Transverse colon (tissue), 4 donors: ENCODE results near the gene PTPRS. TPM values are rescaled to one million over a fixed set of nuclear protein-coding genes. Genes with fewer than 3 reads are reported as not detected.

Experiments used
- DNase-seq: peaks from one replicate; pipeline ENCODE4 v3.0.0-alpha.2; 2019
- H3K27ac ChIP-seq, 4 donors: fragments of 200-600 bp; sonication (generic); 2 replicates each; pipeline ENCODE4 v1.5.1; 2016 to 2018; ENCODE audit warnings: inconsistent platforms in 4 of 4
- H3K27me3 ChIP-seq: fragments of 200-600 bp; sonication (generic); 2 replicates; pipeline ENCODE4 v1.5.1; 2017; ENCODE audit warnings: inconsistent platforms
- H3K36me3 ChIP-seq, 4 donors: fragments of 200-600 bp; sonication (generic); 2 replicates each; pipeline ENCODE4 v1.5.1; 2017 to 2019; ENCODE audit warnings: inconsistent platforms in 4 of 4
- H3K4me1 ChIP-seq, 4 donors: fragments of 200-600 bp; sonication (generic); 2 replicates each; pipeline ENCODE4 v1.5.1; 2017 to 2020; ENCODE audit warnings: inconsistent platforms in 4 of 4
- H3K4me3 ChIP-seq, 4 donors: fragments of 200-600 bp; sonication (generic); 1 replicate in 1 of 4; 2 replicates in 3 of 4; pipeline versions ENCODE4 v1.5.1 to v1.6.1; 2017 to 2019; ENCODE audit warnings: inconsistent platforms in 4 of 4
- H3K9me3 ChIP-seq, 2 donors: fragments of 200-600 bp; sonication (generic); 2 replicates each; pipeline ENCODE4 v1.5.1; 2017 to 2019; ENCODE audit warnings: inconsistent platforms in 2 of 2
- EP300 ChIP-seq: sonication (generic); formaldehyde crosslinking; IDR thresholded peaks from one replicate; pipeline ENCODE4 v1.6.1; 2017; ENCODE audit warnings: antibody characterized with exemption, low read depth
- POLR2A ChIP-seq: fragments of 450-650 bp; IDR thresholded peaks from one replicate; pipeline ENCODE4 v1.6.1; 2016; ENCODE audit warnings: antibody characterized with exemption, mild to moderate bottlenecking, moderate library complexity
- POLR2AphosphoS5 ChIP-seq, 3 donors: sonication (generic); formaldehyde crosslinking; IDR thresholded peaks; one replicate each; pipeline ENCODE4 v1.6.1; 2016; ENCODE audit warnings: antibody characterized with exemption in 3 of 3
- WGBS, 2 donors: methylation state at CpG; one replicate each; pipeline ENCODE4 v1.1.5; 2018; ENCODE audit warnings: low coverage in 1 of 2; 5-methylcytosine and 5-hydroxymethylcytosine counted together
- in situ Hi-C, 4 donors: fragments of 200-750 bp; cut with MboI; loops; one replicate each; pipeline versions ENCODE4 v1.15.0 to v1.15.1; 2017; ENCODE audit warnings: low sequenced_read_pairs in 3 of 4, low pct_ligation_motif_present in 1 of 4, low pct_unique_long_range_greater_than_20kb in 1 of 4
- intact Hi-C: fragments of 100-400 bp; cut with DNase I; formaldehyde crosslinking; loops from one replicate; pipeline ENCODE4 v1.15.1; 2023; ENCODE audit warnings: low total_unique reads
- total RNA-seq, 4 donors: library from RNA; depleted of rRNA; stranded (reverse); fragments of >200 nt; gene quantifications; one replicate each; pipeline ENCODE4 v1.1.0, GENCODE V29; 2016
- TF ChIP-seq, protein P1 (sequence below), 5 experiments: fragments of 200-600 bp in 3 of 5; fragments of 450-650 bp in 2 of 5; sonication (generic) in 3 of 5; IDR thresholded peaks; 1 replicate in 2 of 5; 2 replicates in 3 of 5; pipeline ENCODE4 v1.5.1; 2016 to 2017; ENCODE audit warnings: antibody characterized with exemption in 5 of 5, inconsistent platforms in 3 of 5, mild to moderate bottlenecking in 2 of 5, moderate library complexity in 1 of 5

The PTPRS gene
- total RNA-seq, 4 donors from 2014 or later, result 38.3 to 91.5 (median 58.5) TPM

DNA sequence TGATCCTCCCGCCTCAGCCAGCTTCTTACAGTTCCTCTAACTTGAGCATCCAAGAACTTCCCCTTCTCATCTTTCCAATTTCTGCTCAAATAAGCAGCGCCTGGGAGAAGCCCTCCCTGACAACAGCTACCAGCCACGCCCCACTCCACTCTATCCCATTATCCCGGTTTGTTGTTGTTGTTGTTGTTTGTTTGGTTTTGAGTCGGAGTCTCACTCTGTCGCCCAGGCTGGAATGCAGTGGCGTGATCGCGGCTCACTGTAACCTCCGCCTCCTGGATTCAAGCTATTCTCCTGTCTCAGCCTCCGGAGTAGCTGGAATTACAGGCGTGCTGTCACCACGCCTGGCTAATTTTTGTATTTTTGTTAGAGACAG is 822 bp upstream of the PTPRS start:
- intact Hi-C loops, result no loop called here
- no peak overlapping the region for H3K27ac ChIP-seq
- in situ Hi-C loops, result no loop called here

GRCh38 chr19:5339950-5340636 is 519 bp downstream of the PTPRS start:
- intact Hi-C loops (no loop called here), in situ Hi-C loops (no loop called here)
- Histone ChIP-seq H3K9me3 (no peaks in the 10 kb centered on the region), H3K27me3 (peaks cover 57% of the 10 kb centered on the region), H3K27ac (peak overlapping the region in 2 of 4 donors; percentile 40 to 53), H3K36me3 (no peaks in the 10 kb centered on the region), H3K4me1 (peaks cover 0 to 18% (median 11%) of the 10 kb centered on the region in 4 donors), H3K4me3 (peak overlapping the region; percentile 42 to 61 (median 50))
- TF ChIP-seq, protein P1, sequence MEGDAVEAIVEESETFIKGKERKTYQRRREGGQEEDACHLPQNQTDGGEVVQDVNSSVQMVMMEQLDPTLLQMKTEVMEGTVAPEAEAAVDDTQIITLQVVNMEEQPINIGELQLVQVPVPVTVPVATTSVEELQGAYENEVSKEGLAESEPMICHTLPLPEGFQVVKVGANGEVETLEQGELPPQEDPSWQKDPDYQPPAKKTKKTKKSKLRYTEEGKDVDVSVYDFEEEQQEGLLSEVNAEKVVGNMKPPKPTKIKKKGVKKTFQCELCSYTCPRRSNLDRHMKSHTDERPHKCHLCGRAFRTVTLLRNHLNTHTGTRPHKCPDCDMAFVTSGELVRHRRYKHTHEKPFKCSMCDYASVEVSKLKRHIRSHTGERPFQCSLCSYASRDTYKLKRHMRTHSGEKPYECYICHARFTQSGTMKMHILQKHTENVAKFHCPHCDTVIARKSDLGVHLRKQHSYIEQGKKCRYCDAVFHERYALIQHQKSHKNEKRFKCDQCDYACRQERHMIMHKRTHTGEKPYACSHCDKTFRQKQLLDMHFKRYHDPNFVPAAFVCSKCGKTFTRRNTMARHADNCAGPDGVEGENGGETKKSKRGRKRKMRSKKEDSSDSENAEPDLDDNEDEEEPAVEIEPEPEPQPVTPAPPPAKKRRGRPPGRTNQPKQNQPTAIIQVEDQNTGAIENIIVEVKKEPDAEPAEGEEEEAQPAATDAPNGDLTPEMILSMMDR (IDR thresholded peaks at IDR 0.05), result no peak
- no peak for TF ChIP-seq EP300
- no peak for DNase-seq
- WGBS, 2 donors, result 1 to 13% methylated on average over 3 to 50 of the region's 73 CpGs

More for the DNA sequence above, 822 bp upstream of the PTPRS start:
- Histone ChIP-seq H3K4me1 (peaks cover 0 to 18% (median 11%) of the 10 kb centered on the region in 4 donors), H3K27me3 (peaks cover 44% of the 10 kb centered on the region), H3K4me3 (no peak overlapping the region), H3K36me3 (no peaks in the 10 kb centered on the region), H3K9me3 (no peaks in the 10 kb centered on the region)
- no peak for DNase-seq
- TF ChIP-seq POLR2AphosphoS5 (IDR thresholded peaks at IDR 0.05), result no peak
- no peak for TF ChIP-seq POLR2A
- TF ChIP-seq, protein P1 (IDR thresholded peaks at IDR 0.05), result no peak
- TF ChIP-seq EP300, result no peak
- 80 to 83% methylated on average over 2 to 13 of the region's 13 CpGs for WGBS, 2 donors

DNA sequence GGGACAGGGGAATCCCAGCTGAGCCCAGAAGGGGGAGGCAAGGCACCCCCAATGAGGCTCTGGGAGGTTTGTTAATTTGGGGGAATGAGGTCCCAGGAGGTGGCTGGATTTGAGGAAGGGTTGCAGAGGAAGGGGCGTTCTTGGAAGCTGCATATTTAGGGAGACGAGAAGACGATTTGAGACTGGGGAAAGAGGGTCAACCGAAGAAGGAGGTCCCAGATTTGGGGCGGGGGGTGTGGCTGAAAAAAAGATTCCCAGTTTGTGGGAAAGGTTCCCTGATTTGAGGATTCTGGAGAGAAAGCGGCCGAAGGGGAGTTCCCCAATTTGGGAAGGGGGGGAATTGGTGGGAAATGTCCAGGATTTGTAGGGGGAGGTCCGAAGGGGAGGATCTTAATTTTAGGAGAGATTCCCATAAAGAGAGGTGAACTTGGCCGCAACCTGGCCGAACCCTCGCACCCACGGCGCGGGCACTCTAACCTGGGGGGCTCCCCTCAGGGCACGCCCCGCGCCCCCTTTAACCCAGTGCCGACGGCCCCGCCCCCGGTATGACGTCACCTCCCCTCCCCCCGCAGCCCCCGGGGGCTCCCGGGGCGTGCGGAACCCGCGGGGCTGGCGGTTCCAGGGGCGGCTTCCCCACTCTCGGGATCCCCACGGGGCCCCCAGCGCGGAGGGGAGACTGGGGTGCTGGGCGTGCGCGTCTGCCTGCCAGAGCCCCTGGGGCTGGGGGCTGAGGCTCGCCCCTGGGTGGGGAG is 1.2 kb downstream of the PTPRS start:
- no peak for TF ChIP-seq EP300
- TF ChIP-seq, protein P1 (IDR thresholded peaks at IDR 0.05), result no peak
- no peak for TF ChIP-seq POLR2AphosphoS5 (IDR thresholded peaks at IDR 0.05)
- TF ChIP-seq POLR2A, result no peak
- peak overlapping the region; percentile 35 to 61 (median 48) for H3K4me3 ChIP-seq
- intact Hi-C loops, result no loop called here
- H3K36me3 ChIP-seq, result no peaks in the 10 kb centered on the region
- no peak for DNase-seq
- in situ Hi-C loops, result no loop called here
- 2 to 4% methylated on average over 6 to 15 of the region's 39 CpGs for WGBS, 2 donors
- peaks cover 64% of the 10 kb centered on the region for H3K27me3 ChIP-seq
- no peaks in the 10 kb centered on the region for H3K9me3 ChIP-seq
- peaks cover 0 to 18% (median 11%) of the 10 kb centered on the region in 4 donors for H3K4me1 ChIP-seq
- peak overlapping the region in 1 of 4 donors; percentile 29 for H3K27ac ChIP-seq

GRCh38 chr19:5338656-5339197 is 1.9 kb downstream of the PTPRS start:
- peaks cover 64% of the 10 kb centered on the region for H3K27me3 ChIP-seq
- H3K4me3 ChIP-seq, result no peak overlapping the region
- in situ Hi-C loops, result no loop called here
- H3K27ac ChIP-seq, result no peak overlapping the region
- H3K4me1 ChIP-seq, result peaks cover 0 to 18% (median 11%) of the 10 kb centered on the region in 4 donors
- TF ChIP-seq EP300 (no peak), POLR2A (no peak), POLR2AphosphoS5 (IDR thresholded peaks at IDR 0.05) (no peak)
- TF ChIP-seq, protein P1 (IDR thresholded peaks at IDR 0.05), result no peak
- WGBS, 2 donors, result 4% methylated on average over 23 of the region's 29 CpGs; no CpG with 5 or more reads in 1 of the 2 donors
- intact Hi-C loops, result no loop called here
- no peaks in the 10 kb centered on the region for H3K36me3 ChIP-seq
- H3K9me3 ChIP-seq, result no peaks in the 10 kb centered on the region
- DNase-seq, result no peak
